IMR-90 (cell line): ENCODE measurements around the gene PSG1. TPM values are rescaled to one million over a fixed set of nuclear protein-coding genes. Genes with fewer than 3 reads are reported as not detected.
"Not testable (repeated sequence)": the region's sequence is repeated elsewhere in the genome, so short reads cannot be mapped to it uniquely, and the experiment has no call there.

ENCODE experiments used
- ATAC-seq: fragments of 200-7000 bp; cut with Tn5 transposase; 2 replicates; pipeline ENCODE4 v1.9.1; 2020; ENCODE audit warnings: low read depth, mild to moderate bottlenecking, moderate library complexity
- BruUV-seq: library from RNA; stranded (reverse); fragments of 400-500 nt; replicated peaks from 2 replicates; lab custom pipeline; 2021; lab: Mats Ljungman, UMichigan
- CTCF ChIA-PET: fragments of 300-600 bp; formaldehyde crosslinking; extraction: SDS; loops from one replicate; lab custom pipeline; 2021; ENCODE audit warnings: antibody characterized with exemption; lab: Yijun Ruan, JAX
- POLR2A ChIA-PET: fragments of 300-600 bp; sonication (Branson Sonifier 250); formaldehyde crosslinking; loops from one replicate; lab custom pipeline; 2022; ENCODE audit warnings: antibody characterized with exemption; ENCODE audit not compliant: unreplicated experiment; lab: Charles Lee
- DNase-seq: peaks from one replicate; pipeline ENCODE4 v3.0.0; 2013
- H2AFZ ChIP-seq: replicated peaks from 2 replicates; pipeline ENCODE3; 2013; ENCODE audit warnings: low read length, mild to moderate bottlenecking; ENCODE audit not compliant: poor library complexity
- H2AK5ac ChIP-seq: 2 replicates; pipeline ENCODE4 v1.6.1; 2013; ENCODE audit warnings: low read depth, low read length, inconsistent platforms
- H2AK9ac ChIP-seq: replicated peaks from 2 replicates; pipeline ENCODE3; 2013; ENCODE audit warnings: mild to moderate bottlenecking, low read depth, low read length, moderate library complexity; ENCODE audit not compliant: poor library complexity
- H2BK120ac ChIP-seq: 2 replicates; pipeline ENCODE4 v1.6.1; 2013; ENCODE audit warnings: low read depth, low read length, inconsistent platforms
- H2BK15ac ChIP-seq: 3 replicates; pipeline ENCODE4 v1.6.1; 2013; ENCODE audit warnings: low read depth, low read length, inconsistent platforms
- H2BK20ac ChIP-seq: 2 replicates; pipeline ENCODE4 v1.6.1; 2013; ENCODE audit warnings: low read depth, mild to moderate bottlenecking, inconsistent platforms, low read length, moderate library complexity
- H2BK5ac ChIP-seq: 2 replicates; pipeline ENCODE4 v1.6.1; 2013; ENCODE audit warnings: mild to moderate bottlenecking, low read depth, low read length, inconsistent platforms; ENCODE audit not compliant: poor library complexity, severe bottlenecking
- H3K14ac ChIP-seq: replicated peaks from 2 replicates; pipeline ENCODE4 v1.6.1; 2013; ENCODE audit warnings: low read depth, low read length, inconsistent platforms
- H3K18ac ChIP-seq: 2 replicates; pipeline ENCODE4 v1.6.1; 2013; ENCODE audit warnings: low read depth, low read length, control low read depth
- H3K23ac ChIP-seq: 2 replicates; pipeline ENCODE4 v1.6.1; 2013; ENCODE audit warnings: low read depth, low read length, inconsistent platforms
- H3K27ac ChIP-seq: 2 replicates; pipeline ENCODE4 v1.5.1; 2013; ENCODE audit warnings: mild to moderate bottlenecking, control low read depth, low read length; ENCODE audit not compliant: insufficient read depth
- H3K27me3 ChIP-seq: 2 replicates; pipeline ENCODE4 v1.6.1; 2013; ENCODE audit warnings: low read length; ENCODE audit not compliant: control insufficient read depth, insufficient read depth
- H3K36me3 ChIP-seq: 2 replicates; pipeline ENCODE4 v1.6.1; 2013; ENCODE audit warnings: low read length, mixed read lengths; ENCODE audit not compliant: control insufficient read depth, insufficient read depth
- H3K4ac ChIP-seq: 2 replicates; pipeline ENCODE4 v1.6.1; 2013; ENCODE audit warnings: low read depth, low read length, inconsistent platforms
- H3K4me1 ChIP-seq: 2 replicates; pipeline ENCODE4 v1.6.1; 2013; ENCODE audit warnings: low read length, mixed read lengths; ENCODE audit not compliant: control insufficient read depth, insufficient read depth
- H3K4me2 ChIP-seq: 2 replicates; pipeline ENCODE4 v1.6.1; 2013; ENCODE audit warnings: low read depth, mild to moderate bottlenecking, control low read depth, low read length, moderate library complexity
- H3K4me3 ChIP-seq: 2 replicates; pipeline ENCODE4 v1.5.1; 2013; ENCODE audit warnings: low read depth, mild to moderate bottlenecking, control low read depth, low read length, moderate library complexity; ENCODE audit not compliant: insufficient read depth
- H3K56ac ChIP-seq: 2 replicates; pipeline ENCODE4 v1.6.1; 2013; ENCODE audit warnings: low read length, inconsistent platforms; ENCODE audit not compliant: insufficient read depth; ENCODE audit errors: extremely low read depth
- H3K79me1 ChIP-seq, 2 experiments: 2 replicates each; pipeline ENCODE4 v1.6.1; 2013; ENCODE audit warnings: low read length in 2 of 2, inconsistent platforms in 1 of 2, low read depth in 1 of 2
- H3K9ac ChIP-seq: 2 replicates; pipeline ENCODE4 v1.6.1; 2013; ENCODE audit warnings: low read depth, low read length, control low read depth
- H3K9me1 ChIP-seq: 2 replicates; pipeline ENCODE4 v1.6.1; 2013; ENCODE audit warnings: low read length, inconsistent platforms; ENCODE audit not compliant: insufficient read depth
- H3K9me3 ChIP-seq: 2 replicates; pipeline ENCODE4 v1.6.1; 2013; ENCODE audit warnings: low read length; ENCODE audit not compliant: control insufficient read depth, insufficient read depth
- H4K20me1 ChIP-seq: 2 replicates; pipeline ENCODE4 v1.6.1; 2013; ENCODE audit warnings: low read length, inconsistent platforms; ENCODE audit not compliant: insufficient read depth
- H4K5ac ChIP-seq: 2 replicates; pipeline ENCODE4 v1.6.1; 2013; ENCODE audit warnings: mild to moderate bottlenecking, low read depth, low read length, control low read depth
- H4K8ac ChIP-seq, 2 experiments: 2 replicates each; pipeline ENCODE4 v1.6.1; 2013; ENCODE audit warnings: low read depth in 2 of 2, low read length in 2 of 2, control low read depth in 1 of 2, inconsistent platforms in 1 of 2
- H4K91ac ChIP-seq: 2 replicates; pipeline ENCODE4 v1.6.1; 2013; ENCODE audit warnings: low read depth, low read length, inconsistent platforms; ENCODE audit not compliant: insufficient read depth
- WGBS, 2 experiments: methylation state at CpG; one replicate each; pipeline versions ENCODE4 v1.1.5 to v1.1.7; 2013; ENCODE audit warnings: missing lambda C conversion rate in 2 of 2; ENCODE audit not compliant: insufficient read length in 1 of 2; ENCODE audit errors: extremely low coverage in 2 of 2; 5-methylcytosine and 5-hydroxymethylcytosine counted together
- dilution Hi-C: fragments of 300-500 bp; cut with HindIII; formaldehyde crosslinking; loops from one replicate; pipeline ENCODE4 v1.14.3; 2018; ENCODE audit warnings: low sequenced_read_pairs; ENCODE audit not compliant: unreplicated experiment
- in situ Hi-C: fragments of 300-500 bp; cut with MboI; formaldehyde crosslinking; loops from 3 replicates; pipeline ENCODE4 v1.14.3; 2019; ENCODE audit warnings: low sequenced_read_pairs, inconsistent platforms, mixed read lengths
- intact Hi-C: fragments of 100-400 bp; cut with micrococcal nuclease; formaldehyde crosslinking; loops from 2 replicates; pipeline ENCODE4 v1.10.0; 2022
- polyA plus RNA-seq, 3 experiments: library from polyadenylated mRNA; depleted of rRNA; stranded (reverse); fragments of >200 nt; gene quantifications; 2 replicates each; pipeline ENCODE4 v1.2.3, GENCODE V29; 2012; ENCODE audit warnings: low replicate concordance in 1 of 3
- total RNA-seq: library from RNA; depleted of rRNA; stranded (reverse); fragments of >200 nt; gene quantifications from 2 replicates; pipeline ENCODE4 v1.2.3, GENCODE V29; 2012

The PSG1 gene
- total and polyA plus RNA-seq, 2 of the 4 experiments (the other 2 are of a cell fraction): 0.90 to 2.5 TPM

DNA sequence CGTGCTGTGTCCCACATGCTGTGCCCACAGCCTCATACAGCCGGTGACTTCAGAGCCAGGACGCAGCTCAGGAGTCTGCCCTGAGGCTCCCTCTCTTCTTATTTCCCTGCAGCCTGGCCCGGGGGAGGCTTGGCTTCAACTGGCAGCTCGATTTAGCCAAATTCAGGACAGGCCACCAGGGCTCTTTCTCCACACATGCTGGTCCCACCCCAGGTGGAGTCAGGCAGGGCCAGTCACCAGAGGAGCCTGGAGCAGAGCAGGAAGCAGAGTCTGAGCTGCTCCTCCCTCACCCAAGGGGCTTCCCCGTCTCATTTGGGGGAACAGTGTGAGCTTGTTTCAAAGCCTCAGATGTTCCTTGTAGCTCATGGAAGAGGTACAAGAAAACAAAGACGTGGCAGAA lies 35.9 kb downstream of the PSG1 start:
- in situ Hi-C loops, H4K20me1 ChIP-seq, ATAC-seq, CTCF ChIA-PET, H3K9me3 ChIP-seq, H3K9me1 ChIP-seq, H2AK9ac ChIP-seq, H3K4me3 ChIP-seq, H2BK15ac ChIP-seq, POLR2A ChIA-PET, H3K18ac ChIP-seq, H3K4me2 ChIP-seq, H3K14ac ChIP-seq, H3K4me1 ChIP-seq, H3K27ac ChIP-seq, H3K9ac ChIP-seq, H2AFZ ChIP-seq, H3K27me3 ChIP-seq, H2BK20ac ChIP-seq, H3K56ac ChIP-seq, H2BK5ac ChIP-seq, dilution Hi-C loops, DNase-seq, H3K36me3 ChIP-seq, H4K91ac ChIP-seq, H3K23ac ChIP-seq, intact Hi-C loops, BruUV-seq, H3K79me1 ChIP-seq: not testable (repeated sequence)
- peak overlapping the region; percentile 50; the same call in 1 of the 2 replicates for H3K4ac ChIP-seq
- H4K8ac ChIP-seq: peak overlapping the region in 1 of 2 experiments; percentile 64; a peak in 1 of 4 replicates
- peak overlapping the region; percentile 59; the same call in 1 of the 2 replicates for H2AK5ac ChIP-seq
- H2BK120ac ChIP-seq: peak overlapping the region; percentile 60; the same call in 1 of the 2 replicates
- peak overlapping the region; percentile 69; the same call in 1 of the 2 replicates for H4K5ac ChIP-seq
- WGBS, 2 experiments: no CpG with 5 or more reads among the region's 7 CpGs

DNA sequence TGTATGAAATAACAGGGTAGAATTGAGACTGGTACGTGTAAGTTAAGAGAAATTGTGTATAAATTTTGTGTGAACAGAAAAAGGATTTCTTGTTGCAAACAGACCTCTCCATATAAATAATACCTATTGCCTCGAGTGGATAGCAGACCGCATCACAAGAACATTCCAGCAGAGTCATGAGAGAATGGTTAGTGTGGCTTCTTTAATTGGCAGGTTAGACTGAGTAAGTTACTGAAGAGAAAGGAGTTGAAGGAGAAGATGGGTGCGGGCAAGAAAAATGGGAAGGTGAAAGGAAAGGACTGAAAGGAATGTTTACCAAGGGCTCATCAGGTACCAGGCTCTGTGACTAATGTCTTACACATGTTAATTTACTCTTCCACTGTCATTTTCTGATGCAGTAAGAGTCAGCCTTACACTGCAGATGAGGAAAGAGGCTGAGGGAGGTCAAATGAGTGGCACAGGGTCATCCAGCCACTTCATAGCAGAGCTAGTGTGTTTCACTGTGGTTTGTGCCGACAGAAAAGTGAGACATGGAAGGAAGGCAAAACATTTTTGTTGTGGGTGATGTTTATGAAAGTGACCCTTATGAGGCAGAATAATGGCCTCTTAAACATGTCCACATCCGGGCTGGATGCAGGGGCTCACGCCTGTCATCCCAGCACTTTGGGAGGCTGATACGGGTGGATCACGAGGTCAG lies 46.6 kb downstream of the PSG1 start:
- H3K9ac ChIP-seq, H3K27me3 ChIP-seq, H2AFZ ChIP-seq, H2BK15ac ChIP-seq, BruUV-seq, dilution Hi-C loops, H3K9me3 ChIP-seq, H3K9me1 ChIP-seq, H3K36me3 ChIP-seq, H3K23ac ChIP-seq, H3K79me1 ChIP-seq, H3K4me3 ChIP-seq, intact Hi-C loops, CTCF ChIA-PET, H4K91ac ChIP-seq, H3K4me1 ChIP-seq, in situ Hi-C loops, H3K18ac ChIP-seq, H2AK9ac ChIP-seq, H3K27ac ChIP-seq, POLR2A ChIA-PET, ATAC-seq, H3K14ac ChIP-seq, H3K4me2 ChIP-seq, H3K56ac ChIP-seq, H4K20me1 ChIP-seq: not testable (repeated sequence)
- H2AK5ac ChIP-seq: peak overlapping the region; percentile 7
- peak overlapping the region; percentile 89 for H2BK120ac ChIP-seq
- peak overlapping the region; percentile 85; the same call in 1 of the 2 replicates for H2BK20ac ChIP-seq
- peak overlapping the region; percentile 63; the same call in 1 of the 2 replicates for H4K5ac ChIP-seq
- peak; percentile 47 for DNase-seq
- 88% methylated on average over 4 of the region's 9 CpGs; no CpG with 5 or more reads in 1 of the 2 experiments for WGBS, 2 experiments
- H2BK5ac ChIP-seq: peak overlapping the region; percentile 58
- H3K4ac ChIP-seq: peak overlapping the region; percentile 69
- H4K8ac ChIP-seq: peak overlapping the region in 1 of 2 experiments; percentile 60; a peak in 1 of 4 replicates
